Measurements from ENCODE around the gene GNAT1. TPM values are rescaled to one million over a fixed set of nuclear protein-coding genes. Genes with fewer than 3 reads are reported as not detected.

GNAT1 gene
- not detected for total RNA-seq

DNA sequence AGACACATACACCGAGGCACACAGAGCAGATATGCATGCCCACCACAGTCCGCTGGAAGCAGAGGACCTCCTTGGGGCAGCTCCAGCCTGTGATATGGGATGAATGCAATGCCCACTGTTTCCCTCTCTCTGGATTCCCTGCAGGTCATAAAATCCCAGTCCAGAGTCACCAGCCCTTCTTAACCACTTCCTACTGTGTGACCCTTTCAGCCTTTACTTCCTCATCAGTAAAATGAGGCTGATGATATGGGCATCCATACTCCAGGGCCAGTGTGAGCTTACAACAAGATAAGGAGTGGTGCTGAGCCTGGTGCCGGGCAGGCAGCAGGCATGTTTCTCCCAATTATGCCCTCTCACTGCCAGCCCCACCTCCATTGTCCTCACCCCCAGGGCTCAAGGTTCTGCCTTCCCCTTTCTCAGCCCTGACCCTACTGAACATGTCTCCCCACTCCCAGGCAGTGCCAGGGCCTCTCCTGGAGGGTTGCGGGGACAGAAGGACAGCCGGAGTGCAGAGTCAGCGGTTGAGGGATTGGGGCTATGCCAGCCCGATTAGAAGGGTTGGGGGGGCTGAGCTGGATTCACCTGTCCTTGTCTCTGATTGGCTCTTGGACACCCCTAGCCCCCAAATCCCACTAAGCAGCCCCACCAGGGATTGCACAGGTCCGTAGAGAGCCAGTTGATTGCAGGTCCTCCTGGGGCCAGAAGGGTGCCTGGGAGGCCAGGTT is at the start of gene GNAT1:
Gene GNAT1 (plus strand): TSS at position 675 of the 725 bp plus-strand sequence. CDS start 116 bp downstream, outside the sequence.
- H3K36me3 ChIP-seq = peaks cover 0 to 4% of the 10 kb centered on the region in 2 donors
- no peak within 1 kb of the TSS for H3K4me3 ChIP-seq (replicated peaks in 1 of 3)
- peaks cover 18% of the 10 kb centered on the region for H3K27me3 ChIP-seq
- TF ChIP-seq, protein P1, sequence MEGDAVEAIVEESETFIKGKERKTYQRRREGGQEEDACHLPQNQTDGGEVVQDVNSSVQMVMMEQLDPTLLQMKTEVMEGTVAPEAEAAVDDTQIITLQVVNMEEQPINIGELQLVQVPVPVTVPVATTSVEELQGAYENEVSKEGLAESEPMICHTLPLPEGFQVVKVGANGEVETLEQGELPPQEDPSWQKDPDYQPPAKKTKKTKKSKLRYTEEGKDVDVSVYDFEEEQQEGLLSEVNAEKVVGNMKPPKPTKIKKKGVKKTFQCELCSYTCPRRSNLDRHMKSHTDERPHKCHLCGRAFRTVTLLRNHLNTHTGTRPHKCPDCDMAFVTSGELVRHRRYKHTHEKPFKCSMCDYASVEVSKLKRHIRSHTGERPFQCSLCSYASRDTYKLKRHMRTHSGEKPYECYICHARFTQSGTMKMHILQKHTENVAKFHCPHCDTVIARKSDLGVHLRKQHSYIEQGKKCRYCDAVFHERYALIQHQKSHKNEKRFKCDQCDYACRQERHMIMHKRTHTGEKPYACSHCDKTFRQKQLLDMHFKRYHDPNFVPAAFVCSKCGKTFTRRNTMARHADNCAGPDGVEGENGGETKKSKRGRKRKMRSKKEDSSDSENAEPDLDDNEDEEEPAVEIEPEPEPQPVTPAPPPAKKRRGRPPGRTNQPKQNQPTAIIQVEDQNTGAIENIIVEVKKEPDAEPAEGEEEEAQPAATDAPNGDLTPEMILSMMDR (IDR thresholded peaks at IDR 0.05) = no peak
- no peak for TF ChIP-seq POLR2A (IDR thresholded peaks at IDR 0.05)
- 68 to 72% methylated on average over 7 to 8 of the region's 8 CpGs for WGBS, 2 donors
- H3K4me1 ChIP-seq = peaks cover 0 to 19% of the 10 kb centered on the region in 2 donors
- DNase-seq = no peak
- no peaks in the 10 kb centered on the region for H3K9me3 ChIP-seq
- H3K27ac ChIP-seq = no peak within 1 kb of the TSS
- intact Hi-C loops (cut with DNase I) = no loop called here

DNA sequence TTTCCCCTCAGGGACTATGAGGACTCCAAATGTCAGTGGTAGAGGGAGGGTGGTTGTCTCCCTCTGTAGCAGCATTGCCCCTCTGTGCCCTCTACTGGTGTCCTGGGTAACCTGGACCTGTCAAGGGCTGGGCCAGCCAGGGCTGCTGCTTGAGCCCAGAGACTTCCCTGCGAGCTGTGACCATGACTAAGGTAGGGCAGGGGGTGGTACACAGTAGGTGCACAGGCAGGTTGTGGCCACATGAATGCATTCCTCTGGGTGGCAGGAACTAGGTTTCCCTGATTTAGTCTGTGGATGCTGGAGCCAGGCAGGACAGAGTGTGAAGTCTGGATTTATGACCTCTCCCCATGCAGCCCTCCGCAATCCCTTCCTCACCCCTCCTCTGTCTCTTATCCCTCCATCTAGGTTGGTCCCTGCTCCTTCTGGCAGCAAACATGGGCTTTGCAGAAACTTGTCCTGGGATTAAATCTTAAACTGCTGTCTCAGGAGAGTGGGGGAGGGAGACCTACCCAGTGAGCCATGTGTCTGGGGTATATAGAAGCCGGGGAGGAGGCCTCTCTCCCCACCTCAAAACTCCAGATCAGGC is 45.0 kb upstream of the GNAT1 start:
- no peak for DNase-seq
- Histone ChIP-seq H3K9me3 (no peaks in the 10 kb centered on the region), H3K4me1 (peaks cover 0 to 5% of the 10 kb centered on the region in 2 donors), H3K4me3 (replicated peaks in 1 of 3) (no peak overlapping the region), H3K36me3 (no peaks in the 10 kb centered on the region), H3K27me3 (no peaks in the 10 kb centered on the region), H3K27ac (no peak overlapping the region)
- WGBS, 2 donors = 93 to 97% methylated on average over 3 of the region's 3 CpGs
- TF ChIP-seq POLR2A (IDR thresholded peaks at IDR 0.05) = no peak
- TF ChIP-seq, protein P1 (IDR thresholded peaks at IDR 0.05) = no peak
- intact Hi-C loops (cut with DNase I) = no loop called here

DNA sequence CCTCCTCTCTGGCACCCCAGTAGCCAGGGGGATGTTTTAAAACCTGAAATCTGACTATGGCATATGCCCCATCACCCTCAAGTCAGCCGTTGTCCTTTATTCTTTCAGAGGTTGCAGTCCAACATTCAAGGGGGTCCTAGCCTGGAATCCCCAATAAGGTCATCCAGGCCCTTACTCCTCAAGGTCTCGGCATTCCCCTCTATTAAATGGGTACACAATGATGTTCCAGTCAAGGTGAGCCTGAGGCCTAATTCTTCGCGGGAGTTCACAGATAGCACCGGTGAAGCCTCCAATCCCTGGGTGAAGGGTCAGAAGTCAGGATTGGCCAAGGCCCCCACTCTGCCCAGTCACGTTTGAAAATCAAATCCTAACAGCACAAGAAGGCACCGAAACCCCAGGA is 44.4 kb upstream of the GNAT1 start:
- Histone ChIP-seq H3K27ac (no peak overlapping the region), H3K36me3 (no peaks in the 10 kb centered on the region), H3K9me3 (no peaks in the 10 kb centered on the region), H3K27me3 (no peaks in the 10 kb centered on the region), H3K4me3 (replicated peaks in 1 of 3) (no peak overlapping the region), H3K4me1 (peaks cover 0 to 5% of the 10 kb centered on the region in 2 donors)
- no peak for DNase-seq
- 95 to 96% methylated on average over 6 to 7 of the region's 7 CpGs for WGBS, 2 donors
- intact Hi-C loops (cut with DNase I) = no loop called here
- TF ChIP-seq, protein P1 (IDR thresholded peaks at IDR 0.05) = no peak
- no peak for TF ChIP-seq POLR2A (IDR thresholded peaks at IDR 0.05)

DNA sequence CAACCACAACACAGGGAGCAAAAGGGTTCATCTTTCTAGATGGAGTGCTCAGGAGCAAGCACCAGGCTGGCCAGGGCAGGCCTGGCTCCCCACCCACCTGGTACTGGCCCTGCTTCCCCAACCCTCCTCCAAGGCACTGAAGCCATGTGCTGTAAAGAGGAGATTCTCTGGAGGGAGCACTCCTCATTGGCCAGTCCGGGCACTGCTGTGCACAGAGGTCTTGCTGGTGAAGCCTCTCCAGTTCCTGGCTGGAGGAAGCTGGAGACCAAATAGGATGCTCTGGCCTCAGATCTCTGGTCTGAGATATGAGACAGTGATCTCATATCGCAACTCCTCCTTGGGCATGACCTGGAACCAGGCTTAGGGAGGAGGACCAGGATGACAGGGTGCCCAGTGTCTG is 44.0 kb upstream of the GNAT1 start:
- TF ChIP-seq, protein P1 (IDR thresholded peaks at IDR 0.05) = no peak
- no peak for TF ChIP-seq POLR2A (IDR thresholded peaks at IDR 0.05)
- H3K9me3 ChIP-seq = no peaks in the 10 kb centered on the region
- H3K4me3 ChIP-seq (replicated peaks in 1 of 3) = no peak overlapping the region
- no peak for DNase-seq
- intact Hi-C loops (cut with DNase I) = no loop called here
- WGBS, 2 donors = 94 to 100% methylated on average over 1 to 2 of the region's 2 CpGs
- no peak overlapping the region for H3K27ac ChIP-seq
- H3K27me3 ChIP-seq = no peaks in the 10 kb centered on the region
- H3K4me1 ChIP-seq = peaks cover 0 to 5% of the 10 kb centered on the region in 2 donors
- no peaks in the 10 kb centered on the region for H3K36me3 ChIP-seq

DNA sequence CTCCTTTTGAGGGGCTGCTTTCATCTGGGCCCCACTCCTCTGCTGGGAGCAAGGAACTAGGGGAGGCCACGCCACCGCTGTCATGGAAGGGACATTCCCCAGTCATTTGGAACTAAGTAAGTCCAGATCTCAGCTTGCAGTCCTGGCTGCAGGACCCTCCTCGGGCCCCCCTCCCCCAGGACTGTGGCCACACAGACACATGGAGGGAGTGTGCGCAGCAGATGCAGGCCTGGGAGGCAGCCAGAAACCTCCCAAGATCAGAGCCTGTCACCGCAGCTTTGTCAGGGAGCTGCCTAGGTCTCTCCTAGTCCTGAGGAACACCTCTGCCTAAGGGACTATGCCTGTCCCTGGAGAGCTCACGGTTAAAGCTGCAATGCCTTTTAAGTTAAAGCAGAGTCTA is 43.5 kb upstream of the GNAT1 start:
- TF ChIP-seq, protein P1 (IDR thresholded peaks at IDR 0.05) = no peak
- TF ChIP-seq POLR2A (IDR thresholded peaks at IDR 0.05) = no peak
- no peak for DNase-seq
- Histone ChIP-seq H3K4me3 (replicated peaks in 1 of 3) (no peak overlapping the region), H3K27ac (no peak overlapping the region), H3K27me3 (no peaks in the 10 kb centered on the region), H3K9me3 (no peaks in the 10 kb centered on the region), H3K36me3 (no peaks in the 10 kb centered on the region), H3K4me1 (peaks cover 0 to 5% of the 10 kb centered on the region in 2 donors)
- intact Hi-C loops (cut with DNase I) = no loop called here
- 88 to 95% methylated on average over 4 of the region's 6 CpGs for whole genome bisulfite sequencing, 2 donors

Data from thyroid gland (tissue), 4 donors.